Measurements from ENCODE around the gene HNRNPAB. TPM values are rescaled to one million over a fixed set of nuclear protein-coding genes. Genes with fewer than 3 reads are reported as not detected.

HNRNPAB gene
- total RNA-seq, 4 donors from 2014 or later, result 115 to 199 (median 169) TPM

DNA sequence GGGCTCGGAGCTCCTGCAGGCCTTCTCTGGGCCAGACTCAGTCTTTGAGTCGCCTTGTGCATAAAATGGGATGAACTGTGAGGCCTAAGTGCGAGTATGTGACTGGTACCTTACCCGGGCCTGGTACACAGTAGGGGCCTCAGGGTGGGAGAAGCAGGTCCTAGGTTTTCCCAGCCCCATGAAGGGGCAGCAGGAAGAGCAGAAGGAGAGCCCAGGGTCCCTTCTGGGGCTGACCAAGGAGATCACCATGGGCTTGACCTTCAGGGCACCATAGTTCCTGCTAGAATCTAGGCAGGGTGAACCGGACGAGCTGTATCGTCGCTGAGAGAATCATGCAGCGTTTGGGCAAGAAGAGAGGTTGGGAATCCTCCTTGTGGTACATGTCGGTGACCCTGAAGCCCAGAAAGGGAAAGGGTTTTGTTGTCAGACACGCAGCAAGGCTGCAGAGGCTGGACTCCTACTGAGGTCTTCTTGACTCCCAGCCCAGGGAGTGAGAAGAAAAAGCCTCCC is 28.6 kb downstream of the HNRNPAB start:
- peaks cover 25 to 72% (median 40%) of the 10 kb centered on the region in 4 donors for H3K4me1 ChIP-seq
- no peak for DNase-seq
- 76 to 80% methylated on average over 1 to 11 of the region's 11 CpGs for WGBS, 2 donors (ENCODE audit: low coverage in 1 of 2)
- peak overlapping the region; percentile 73 to 83 (median 78) for H3K4me3 ChIP-seq
- H3K36me3 ChIP-seq, result peaks cover 0 to 21% (median 2%) of the 10 kb centered on the region in 4 donors
- H3K27me3 ChIP-seq, result no peaks in the 10 kb centered on the region
- peak overlapping the region; percentile 94 to 99 (median 98) for H3K27ac ChIP-seq
- intact Hi-C loops (cut with DNase I; ENCODE audit: low total_unique reads) (no loop called here), in situ Hi-C loops (cut with MboI; ENCODE audit: low pct_ligation_motif_present in 1 of 4, low pct_unique_long_range_greater_than_20kb in 1 of 4, low sequenced_read_pairs in 3 of 4) (no loop called here)
- TF ChIP-seq, protein P1, sequence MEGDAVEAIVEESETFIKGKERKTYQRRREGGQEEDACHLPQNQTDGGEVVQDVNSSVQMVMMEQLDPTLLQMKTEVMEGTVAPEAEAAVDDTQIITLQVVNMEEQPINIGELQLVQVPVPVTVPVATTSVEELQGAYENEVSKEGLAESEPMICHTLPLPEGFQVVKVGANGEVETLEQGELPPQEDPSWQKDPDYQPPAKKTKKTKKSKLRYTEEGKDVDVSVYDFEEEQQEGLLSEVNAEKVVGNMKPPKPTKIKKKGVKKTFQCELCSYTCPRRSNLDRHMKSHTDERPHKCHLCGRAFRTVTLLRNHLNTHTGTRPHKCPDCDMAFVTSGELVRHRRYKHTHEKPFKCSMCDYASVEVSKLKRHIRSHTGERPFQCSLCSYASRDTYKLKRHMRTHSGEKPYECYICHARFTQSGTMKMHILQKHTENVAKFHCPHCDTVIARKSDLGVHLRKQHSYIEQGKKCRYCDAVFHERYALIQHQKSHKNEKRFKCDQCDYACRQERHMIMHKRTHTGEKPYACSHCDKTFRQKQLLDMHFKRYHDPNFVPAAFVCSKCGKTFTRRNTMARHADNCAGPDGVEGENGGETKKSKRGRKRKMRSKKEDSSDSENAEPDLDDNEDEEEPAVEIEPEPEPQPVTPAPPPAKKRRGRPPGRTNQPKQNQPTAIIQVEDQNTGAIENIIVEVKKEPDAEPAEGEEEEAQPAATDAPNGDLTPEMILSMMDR (IDR thresholded peaks at IDR 0.05), result no peak
- TF ChIP-seq POLR2AphosphoS5 (IDR thresholded peaks at IDR 0.05) (no peak), POLR2A (IDR thresholded peaks at IDR 0.05) (no peak), EP300 (IDR thresholded peaks at IDR 0.05; ENCODE audit: low read depth) (no peak)
- H3K9me3 ChIP-seq, result no peaks in the 10 kb centered on the region

DNA sequence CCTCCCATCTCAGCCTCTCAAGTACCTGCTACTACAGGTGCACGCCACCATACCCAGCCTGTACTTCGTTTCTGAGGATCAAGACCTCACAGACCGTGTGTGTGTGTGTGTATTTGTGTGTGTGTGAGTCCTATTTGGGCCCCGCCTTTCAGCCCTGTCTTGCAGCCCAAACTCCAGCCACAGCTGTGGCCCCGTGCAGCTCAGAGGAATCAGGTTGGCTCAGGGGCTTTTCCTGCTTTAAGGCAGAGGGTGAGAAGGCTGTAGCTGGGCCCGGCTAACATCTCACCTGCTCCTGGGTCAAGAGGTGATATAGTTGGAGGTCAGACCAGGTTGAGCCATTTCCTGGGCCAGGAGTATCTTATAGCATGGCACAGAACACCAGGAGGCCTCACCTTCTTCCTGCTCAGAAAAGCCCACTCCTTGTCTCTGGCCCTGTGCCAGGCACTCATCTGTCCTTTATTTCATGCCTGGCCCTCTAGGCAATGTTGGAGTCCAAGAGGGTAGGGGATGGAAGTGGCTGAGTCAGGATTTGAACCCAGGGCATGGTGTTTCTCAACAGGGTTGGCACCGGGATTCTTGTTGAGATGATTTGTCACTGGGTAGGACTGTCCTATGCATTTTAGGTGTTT is 29.9 kb downstream of the HNRNPAB start:
- in situ Hi-C loops (cut with MboI; ENCODE audit: low pct_ligation_motif_present in 1 of 4, low pct_unique_long_range_greater_than_20kb in 1 of 4, low sequenced_read_pairs in 3 of 4), result no loop called here
- peaks cover 25 to 72% (median 42%) of the 10 kb centered on the region in 4 donors for H3K4me1 ChIP-seq
- intact Hi-C loops (cut with DNase I; ENCODE audit: low total_unique reads), result no loop called here

DNA sequence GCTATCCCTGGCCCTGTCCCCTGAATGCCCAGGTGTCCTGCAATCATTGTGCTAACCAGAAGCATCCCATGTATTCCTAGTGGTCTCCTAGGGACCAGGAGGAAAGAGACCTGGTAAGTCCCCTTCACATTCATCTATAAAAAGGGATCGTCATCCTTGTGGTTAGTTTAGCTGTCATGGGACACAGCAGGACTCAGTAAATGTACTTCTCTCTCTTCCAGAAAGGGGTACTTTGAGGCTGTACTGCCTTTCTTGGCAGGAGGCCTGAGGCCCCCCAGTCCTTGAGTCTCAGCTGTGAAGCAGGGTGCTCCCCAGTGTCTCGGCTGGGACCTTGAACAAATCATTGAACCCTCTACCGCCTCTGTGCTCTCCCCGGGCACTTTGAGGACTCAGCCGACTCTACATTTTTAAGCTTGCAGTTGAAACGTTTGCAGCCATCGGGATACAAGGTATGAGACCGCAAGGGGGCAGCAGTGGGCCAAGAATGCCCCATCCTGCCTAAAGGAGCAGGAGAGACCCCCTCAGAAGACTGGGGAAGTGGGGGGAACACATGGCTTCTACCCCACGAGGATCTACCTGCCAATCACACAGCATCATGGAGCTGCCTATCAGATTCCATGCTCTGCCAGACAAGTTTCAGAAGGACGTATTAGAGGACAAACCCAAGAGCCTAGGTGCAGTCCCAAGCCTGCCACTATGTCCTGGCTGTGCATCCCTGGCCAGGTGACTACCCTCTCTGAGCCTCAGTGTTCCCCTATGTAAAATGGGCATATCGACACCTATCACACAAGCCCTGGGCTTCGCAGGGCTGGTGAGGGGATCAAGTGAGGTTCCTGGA is 30.6 kb downstream of the HNRNPAB start:
- DNase-seq, result peak; percentile 84
- peaks cover 21 to 65% (median 40%) of the 10 kb centered on the region in 4 donors for H3K4me1 ChIP-seq
- no peaks in the 10 kb centered on the region for H3K9me3 ChIP-seq
- no peak for TF ChIP-seq POLR2A (IDR thresholded peaks at IDR 0.05)
- TF ChIP-seq, protein P1 (IDR thresholded peaks at IDR 0.05), result peak; percentile 67 to 72 (median 70)
- no peak for TF ChIP-seq POLR2AphosphoS5 (IDR thresholded peaks at IDR 0.05)
- peak overlapping the region in 3 of 4 donors; percentile 18 to 26 (median 20) for H3K27ac ChIP-seq
- peaks cover 0 to 1% (median 0%) of the 10 kb centered on the region in 4 donors for H3K36me3 ChIP-seq
- no peak overlapping the region for H3K4me3 ChIP-seq
- in situ Hi-C loops (cut with MboI; ENCODE audit: low pct_ligation_motif_present in 1 of 4, low pct_unique_long_range_greater_than_20kb in 1 of 4, low sequenced_read_pairs in 3 of 4), result no loop called here
- 0 to 28% methylated on average over 7 to 11 of the region's 12 CpGs for WGBS, 2 donors (ENCODE audit: low coverage in 1 of 2)
- H3K27me3 ChIP-seq, result no peaks in the 10 kb centered on the region
- intact Hi-C loops (cut with DNase I; ENCODE audit: low total_unique reads), result no loop called here

More for the DNA sequence above, 29.9 kb downstream of the HNRNPAB start:
- WGBS, 2 donors (ENCODE audit: low coverage in 1 of 2), result 74 to 90% methylated on average over 2 to 7 of the region's 7 CpGs
- no peak for DNase-seq
- no peaks in the 10 kb centered on the region for H3K27me3 ChIP-seq
- H3K9me3 ChIP-seq, result no peaks in the 10 kb centered on the region
- peak overlapping the region in 2 of 4 donors; percentile 18 to 26 for H3K27ac ChIP-seq
- no peak overlapping the region for H3K4me3 ChIP-seq
- H3K36me3 ChIP-seq, result peaks cover 0 to 9% (median 0%) of the 10 kb centered on the region in 4 donors
- TF ChIP-seq EP300 (IDR thresholded peaks at IDR 0.05; ENCODE audit: low read depth) (no peak), POLR2AphosphoS5 (IDR thresholded peaks at IDR 0.05) (no peak), POLR2A (IDR thresholded peaks at IDR 0.05) (no peak)
- TF ChIP-seq, protein P1 (IDR thresholded peaks at IDR 0.05), result no peak

DNA sequence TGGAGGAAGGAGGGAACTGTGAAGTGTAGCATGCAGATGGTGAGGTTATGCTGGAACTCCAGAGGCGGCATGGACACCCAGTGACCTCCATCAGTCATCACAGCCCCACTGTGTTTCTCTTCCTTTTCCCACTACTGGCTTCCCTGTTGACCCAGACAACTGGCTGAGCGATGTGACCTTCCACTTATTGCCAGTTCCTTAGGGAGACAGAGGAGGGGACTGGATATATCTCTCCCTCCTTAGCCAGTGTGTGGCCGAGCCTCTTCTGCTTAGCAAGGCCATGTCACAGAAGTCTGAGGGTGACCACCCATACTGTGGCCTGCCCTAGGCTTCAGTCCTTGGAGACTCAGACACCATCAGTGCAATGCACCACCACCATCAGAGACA is 31.2 kb downstream of the HNRNPAB start:
- no peak overlapping the region for H3K4me3 ChIP-seq
- no peaks in the 10 kb centered on the region for H3K36me3 ChIP-seq
- no peaks in the 10 kb centered on the region for H3K27me3 ChIP-seq
- peaks cover 15 to 59% (median 34%) of the 10 kb centered on the region in 4 donors for H3K4me1 ChIP-seq
- no peak overlapping the region for H3K27ac ChIP-seq
- TF ChIP-seq POLR2A (IDR thresholded peaks at IDR 0.05) (no peak), POLR2AphosphoS5 (IDR thresholded peaks at IDR 0.05) (no peak), EP300 (IDR thresholded peaks at IDR 0.05; ENCODE audit: low read depth) (no peak)
- TF ChIP-seq, protein P1 (IDR thresholded peaks at IDR 0.05), result no peak
- H3K9me3 ChIP-seq, result no peaks in the 10 kb centered on the region
- in situ Hi-C loops (cut with MboI; ENCODE audit: low pct_ligation_motif_present in 1 of 4, low pct_unique_long_range_greater_than_20kb in 1 of 4, low sequenced_read_pairs in 3 of 4) (no loop called here), intact Hi-C loops (cut with DNase I; ENCODE audit: low total_unique reads) (no loop called here)
- DNase-seq, result no peak
- 83% methylated on average over 3 of the region's 3 CpGs; no CpG with 5 or more reads in 1 of the 2 donors for WGBS, 2 donors (ENCODE audit: low coverage in 1 of 2)
